ENCODE results near the gene CA10.
A peak's percentile ranks its signal among the peaks of the same experiment; 100 is the strongest.

- TF ChIP-seq CTCF (conservative IDR thresholded peaks at IDR 0.05; ENCODE audit: low read depth in 2 of 2) (peak; percentile 48 to 60), POLR2AphosphoS5 (IDR thresholded peaks at IDR 0.05; ENCODE audit: low read depth) (no peak), EZH2phosphoT487 (IDR thresholded peaks at IDR 0.05; ENCODE audit: unreplicated experiment) (no peak), REST (IDR thresholded peaks at IDR 0.05; ENCODE audit: unreplicated experiment) (no peak), ZNF331 (CRISPR knock-in tag; IDR thresholded peaks at IDR 0.05; ENCODE audit: low read depth) (no peak), EZH2 (IDR thresholded peaks at IDR 0.05; ENCODE audit: low read depth, unreplicated experiment) (no peak), JUNB (IDR thresholded peaks at IDR 0.05; ENCODE audit: unreplicated experiment) (no peak), STAT1 (IDR thresholded peaks at IDR 0.05; ENCODE audit: unreplicated experiment) (no peak), CREB1 (CRISPR knock-in tag; IDR thresholded peaks at IDR 0.05; ENCODE audit: low read depth) (no peak), ZNF114 (CRISPR knock-in tag; IDR thresholded peaks at IDR 0.05) (no peak), NANOG (IDR thresholded peaks at IDR 0.05; ENCODE audit: borderline replicate concordance) (no peak), ZNF462 (CRISPR knock-in tag; IDR thresholded peaks at IDR 0.05) (no peak), ETS1 (IDR thresholded peaks at IDR 0.05) (no peak)
These were observed 308.3 kb downstream of the CA10 start for GRCh38 chr17:51850201-51850600.

All from GM23338 (cell line).